HepG2 (cell line): ENCODE results near the gene SFI1. TPM values are rescaled to one million over a fixed set of nuclear protein-coding genes. Genes with fewer than 3 reads are reported as not detected.
A peak's percentile ranks its signal among the peaks of the same experiment; 100 is the strongest.

ENCODE experiments used
- GABPA ChIP-seq, 2 experiments: IDR thresholded peaks; 2 replicates each; pipeline ENCODE4 v1.6.1; 2011 to 2016; ENCODE audit warnings: low read depth in 2 of 2, low read length in 1 of 2, missing biosample characterization in 1 of 2, missing genetic modification characterization in 1 of 2
- MXI1 ChIP-seq: IDR thresholded peaks from 3 replicates; pipeline ENCODE4 v1.6.1; 2012; ENCODE audit warnings: low read depth, low read length, inconsistent platforms, borderline replicate concordance
- SPEN ChIP-seq: sonication (generic); formaldehyde crosslinking; IDR thresholded peaks from 2 replicates; pipeline ENCODE4 v1.5.1; 2020; ENCODE audit warnings: low read depth, mild to moderate bottlenecking, missing genetic modification reagents
- ZNF350 ChIP-seq: sonication (generic); formaldehyde crosslinking; IDR thresholded peaks from 2 replicates; pipeline ENCODE4 v1.4.0; 2020; ENCODE audit warnings: mild to moderate bottlenecking, low read depth, missing genetic modification reagents, borderline replicate concordance
- ZNF660 ChIP-seq: sonication (generic); formaldehyde crosslinking; IDR thresholded peaks from 2 replicates; pipeline ENCODE4 v1.5.1; 2020; ENCODE audit warnings: mild to moderate bottlenecking, low read depth, missing genetic modification reagents, borderline replicate concordance
- ZNF678 ChIP-seq: sonication (generic); formaldehyde crosslinking; IDR thresholded peaks from 2 replicates; pipeline ENCODE4 v1.4.0; 2020; ENCODE audit warnings: mild to moderate bottlenecking, missing genetic modification reagents
- ZNF766 ChIP-seq: sonication (generic); formaldehyde crosslinking; IDR thresholded peaks from 2 replicates; pipeline ENCODE4 v1.5.0; 2020; ENCODE audit warnings: missing genetic modification reagents, borderline replicate concordance
- polyA plus RNA-seq, 8 experiments: library from polyadenylated mRNA; depleted of rRNA in 3 of 8; stranded (reverse) in 7 of 8; unstranded in 1 of 8; fragments of >200 nt; fragmentation: Illumina TruSeq in 4 of 8; extraction: Trizol in 4 of 8; gene quantifications; 2 replicates each; pipeline versions ENCODE4 v1.2.1 to v1.2.3, GENCODE V29; 2011 to 2016; ENCODE audit warnings: low read depth in 4 of 8, missing spikeins in 1 of 8, mixed read lengths in 1 of 8; ENCODE audit not compliant: insufficient read depth in 1 of 8
- total RNA-seq, 5 experiments: library from RNA; depleted of rRNA; stranded (reverse); fragments of >200 nt; fragmentation: Illumina TruSeq; extraction: Trizol; gene quantifications; 2 replicates each; pipeline ENCODE4 v1.2.3, GENCODE V29; 2016; ENCODE audit warnings: low read depth in 1 of 5
- TF ChIP-seq, protein P1 (sequence below), 2 experiments: sonication (generic) in 1 of 2; formaldehyde crosslinking in 1 of 2; IDR thresholded peaks; 2 replicates each; pipeline versions ENCODE4 v1.6.1 to v1.9.0; 2014 to 2022; ENCODE audit warnings: antibody characterized with exemption in 1 of 2, borderline replicate concordance in 1 of 2, inconsistent platforms in 1 of 2, low read depth in 1 of 2, missing genetic modification reagents in 1 of 2
- TF ChIP-seq, protein P2 (sequence below): sonication (generic); formaldehyde crosslinking; IDR thresholded peaks from 2 replicates; pipeline ENCODE4 v1.8.1; 2023; ENCODE audit warnings: mild to moderate bottlenecking, missing genetic modification reagents
- TF ChIP-seq, protein P3 (sequence below): fragments of 450-650 bp; IDR thresholded peaks from 2 replicates; pipeline ENCODE4 v1.6.1; 2017; ENCODE audit warnings: mild to moderate bottlenecking
- TF ChIP-seq, protein P4 (sequence below): sonication (generic); formaldehyde crosslinking; IDR thresholded peaks from 2 replicates; pipeline ENCODE4 v1.9.0; 2021; ENCODE audit warnings: missing genetic modification reagents, borderline replicate concordance

Gene SFI1
- total and polyA plus RNA-seq, 2 of the 13 experiments (the other 11 are each of a cell fraction or from before 2014, with no cell fraction given): 20.5 to 40.1 TPM

DNA sequence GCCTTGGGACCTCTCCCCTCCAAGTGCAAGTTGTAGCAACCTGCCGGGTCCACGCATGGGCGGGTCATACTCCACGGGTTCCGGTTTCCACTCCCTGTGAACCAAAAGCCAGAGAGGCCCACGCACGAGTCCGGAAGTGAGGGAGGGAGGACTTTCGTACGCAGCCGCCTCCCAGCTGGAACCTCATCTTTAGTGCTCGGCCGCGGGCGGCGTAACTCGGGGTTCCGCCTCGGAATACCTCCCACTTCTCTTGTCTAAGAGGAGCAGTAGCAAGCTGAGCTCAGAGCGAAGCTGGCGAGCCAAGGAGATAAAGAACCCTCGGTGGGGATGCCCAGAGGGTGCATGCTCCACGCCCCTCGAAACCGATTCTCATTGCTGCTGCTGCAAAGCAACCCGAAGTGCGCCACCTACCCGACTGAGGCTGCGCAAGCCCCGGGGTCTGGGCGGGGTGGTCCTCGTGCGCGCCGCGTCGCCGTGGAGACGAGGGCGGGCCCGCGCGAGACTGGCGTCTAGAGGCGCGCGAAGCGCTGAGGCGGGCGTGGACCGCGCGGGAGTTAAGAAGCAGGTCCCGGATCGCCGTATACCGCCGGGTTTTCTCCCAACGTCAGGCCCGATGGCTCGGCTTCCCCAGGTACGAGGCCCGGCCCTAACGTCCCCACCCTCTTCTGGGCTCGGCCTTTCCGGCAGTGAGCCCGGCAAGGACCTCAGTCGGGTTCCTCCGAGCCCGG is at the start of gene SFI1 (continued):
- TF ChIP-seq, protein P1, sequence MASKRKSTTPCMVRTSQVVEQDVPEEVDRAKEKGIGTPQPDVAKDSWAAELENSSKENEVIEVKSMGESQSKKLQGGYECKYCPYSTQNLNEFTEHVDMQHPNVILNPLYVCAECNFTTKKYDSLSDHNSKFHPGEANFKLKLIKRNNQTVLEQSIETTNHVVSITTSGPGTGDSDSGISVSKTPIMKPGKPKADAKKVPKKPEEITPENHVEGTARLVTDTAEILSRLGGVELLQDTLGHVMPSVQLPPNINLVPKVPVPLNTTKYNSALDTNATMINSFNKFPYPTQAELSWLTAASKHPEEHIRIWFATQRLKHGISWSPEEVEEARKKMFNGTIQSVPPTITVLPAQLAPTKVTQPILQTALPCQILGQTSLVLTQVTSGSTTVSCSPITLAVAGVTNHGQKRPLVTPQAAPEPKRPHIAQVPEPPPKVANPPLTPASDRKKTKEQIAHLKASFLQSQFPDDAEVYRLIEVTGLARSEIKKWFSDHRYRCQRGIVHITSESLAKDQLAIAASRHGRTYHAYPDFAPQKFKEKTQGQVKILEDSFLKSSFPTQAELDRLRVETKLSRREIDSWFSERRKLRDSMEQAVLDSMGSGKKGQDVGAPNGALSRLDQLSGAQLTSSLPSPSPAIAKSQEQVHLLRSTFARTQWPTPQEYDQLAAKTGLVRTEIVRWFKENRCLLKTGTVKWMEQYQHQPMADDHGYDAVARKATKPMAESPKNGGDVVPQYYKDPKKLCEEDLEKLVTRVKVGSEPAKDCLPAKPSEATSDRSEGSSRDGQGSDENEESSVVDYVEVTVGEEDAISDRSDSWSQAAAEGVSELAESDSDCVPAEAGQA (IDR thresholded peaks at IDR 0.05; ENCODE audit: low read depth): 0 out of 2 replicates have a peak, but pooled peaks have one; percentile 29
- TF ChIP-seq, protein P1 (CRISPR knock-in tag; IDR thresholded peaks at IDR 0.05; ENCODE audit: borderline replicate concordance): no peak
- TF ChIP-seq MXI1 (peak; percentile 94; the same call in 2 of the 3 replicates), SPEN (CRISPR knock-in tag) (peak; percentile 54; the same call in 1 of the 2 replicates), ZNF766 (CRISPR knock-in tag) (0 out of 2 replicates have a peak, but pooled peaks have one; percentile 53), ZNF660 (CRISPR knock-in tag) (no peak), GABPA (IDR thresholded peaks at IDR 0.05; ENCODE audit: low read depth, low read length) (peak; percentile 44; the same call in 1 of the 2 replicates), GABPA (CRISPR knock-in tag; IDR thresholded peaks at IDR 0.05; ENCODE audit: low read depth) (peak; percentile 64; the same call in 1 of the 2 replicates), ZNF350 (peak; percentile 77), ZNF678 (CRISPR knock-in tag) (no peak)
- TF ChIP-seq, protein P2, sequence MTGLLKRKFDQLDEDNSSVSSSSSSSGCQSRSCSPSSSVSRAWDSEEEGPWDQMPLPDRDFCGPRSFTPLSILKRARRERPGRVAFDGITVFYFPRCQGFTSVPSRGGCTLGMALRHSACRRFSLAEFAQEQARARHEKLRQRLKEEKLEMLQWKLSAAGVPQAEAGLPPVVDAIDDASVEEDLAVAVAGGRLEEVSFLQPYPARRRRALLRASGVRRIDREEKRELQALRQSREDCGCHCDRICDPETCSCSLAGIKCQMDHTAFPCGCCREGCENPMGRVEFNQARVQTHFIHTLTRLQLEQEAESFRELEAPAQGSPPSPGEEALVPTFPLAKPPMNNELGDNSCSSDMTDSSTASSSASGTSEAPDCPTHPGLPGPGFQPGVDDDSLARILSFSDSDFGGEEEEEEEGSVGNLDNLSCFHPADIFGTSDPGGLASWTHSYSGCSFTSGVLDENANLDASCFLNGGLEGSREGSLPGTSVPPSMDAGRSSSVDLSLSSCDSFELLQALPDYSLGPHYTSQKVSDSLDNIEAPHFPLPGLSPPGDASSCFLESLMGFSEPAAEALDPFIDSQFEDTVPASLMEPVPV: peak; percentile 82; the same call in 1 of the 2 replicates
- TF ChIP-seq, protein P3, sequence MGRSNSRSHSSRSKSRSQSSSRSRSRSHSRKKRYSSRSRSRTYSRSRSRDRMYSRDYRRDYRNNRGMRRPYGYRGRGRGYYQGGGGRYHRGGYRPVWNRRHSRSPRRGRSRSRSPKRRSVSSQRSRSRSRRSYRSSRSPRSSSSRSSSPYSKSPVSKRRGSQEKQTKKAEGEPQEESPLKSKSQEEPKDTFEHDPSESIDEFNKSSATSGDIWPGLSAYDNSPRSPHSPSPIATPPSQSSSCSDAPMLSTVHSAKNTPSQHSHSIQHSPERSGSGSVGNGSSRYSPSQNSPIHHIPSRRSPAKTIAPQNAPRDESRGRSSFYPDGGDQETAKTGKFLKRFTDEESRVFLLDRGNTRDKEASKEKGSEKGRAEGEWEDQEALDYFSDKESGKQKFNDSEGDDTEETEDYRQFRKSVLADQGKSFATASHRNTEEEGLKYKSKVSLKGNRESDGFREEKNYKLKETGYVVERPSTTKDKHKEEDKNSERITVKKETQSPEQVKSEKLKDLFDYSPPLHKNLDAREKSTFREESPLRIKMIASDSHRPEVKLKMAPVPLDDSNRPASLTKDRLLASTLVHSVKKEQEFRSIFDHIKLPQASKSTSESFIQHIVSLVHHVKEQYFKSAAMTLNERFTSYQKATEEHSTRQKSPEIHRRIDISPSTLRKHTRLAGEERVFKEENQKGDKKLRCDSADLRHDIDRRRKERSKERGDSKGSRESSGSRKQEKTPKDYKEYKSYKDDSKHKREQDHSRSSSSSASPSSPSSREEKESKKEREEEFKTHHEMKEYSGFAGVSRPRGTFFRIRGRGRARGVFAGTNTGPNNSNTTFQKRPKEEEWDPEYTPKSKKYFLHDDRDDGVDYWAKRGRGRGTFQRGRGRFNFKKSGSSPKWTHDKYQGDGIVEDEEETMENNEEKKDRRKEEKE: no peak
- TF ChIP-seq, protein P4, sequence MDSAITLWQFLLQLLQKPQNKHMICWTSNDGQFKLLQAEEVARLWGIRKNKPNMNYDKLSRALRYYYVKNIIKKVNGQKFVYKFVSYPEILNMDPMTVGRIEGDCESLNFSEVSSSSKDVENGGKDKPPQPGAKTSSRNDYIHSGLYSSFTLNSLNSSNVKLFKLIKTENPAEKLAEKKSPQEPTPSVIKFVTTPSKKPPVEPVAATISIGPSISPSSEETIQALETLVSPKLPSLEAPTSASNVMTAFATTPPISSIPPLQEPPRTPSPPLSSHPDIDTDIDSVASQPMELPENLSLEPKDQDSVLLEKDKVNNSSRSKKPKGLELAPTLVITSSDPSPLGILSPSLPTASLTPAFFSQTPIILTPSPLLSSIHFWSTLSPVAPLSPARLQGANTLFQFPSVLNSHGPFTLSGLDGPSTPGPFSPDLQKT: 0 out of 2 replicates have a peak, but pooled peaks have one; percentile 27
